H1 (cell line): ENCODE data around the gene OR10J5. TPM values are rescaled to one million over a fixed set of nuclear protein-coding genes. Genes with fewer than 3 reads are reported as not detected.

Experiments used
- CTCF ChIA-PET: fragments of 300-600 bp; sonication (Branson Sonifier 250); formaldehyde crosslinking; loops from one replicate; lab custom pipeline; 2021; ENCODE audit not compliant: partially characterized antibody; lab: Charles Lee
- POLR2A ChIA-PET: fragments of 300-600 bp; sonication (Branson Sonifier 250); formaldehyde crosslinking; loops from one replicate; lab custom pipeline; 2021; ENCODE audit warnings: inconsistent platforms; ENCODE audit not compliant: partially characterized antibody; lab: Charles Lee
- DNase-seq, 2 experiments: peaks; one replicate each; pipeline versions ENCODE4 v3.0.0 to v3.0.0-alpha.2; 2010 to 2022; ENCODE audit warnings: low spot score in 2 of 2, low read depth in 1 of 2, mixed read lengths in 1 of 2
- FAIRE-seq: peaks from 2 replicates; lab custom pipeline; 2011; peaks lifted over from hg19 to GRCh38; lab: Jason Lieb, UNC
- H2AFZ ChIP-seq: 2 replicates; pipeline ENCODE4 v1.8.1; 2012; ENCODE audit warnings: low read length, inconsistent platforms
- H2AK5ac ChIP-seq: 2 replicates; pipeline ENCODE4 v1.6.1; 2013; ENCODE audit warnings: low read depth, low read length
- H2BK120ac ChIP-seq: replicated peaks from 2 replicates; pipeline ENCODE3; 2013; ENCODE audit warnings: low read depth, low read length, inconsistent platforms
- H2BK12ac ChIP-seq: 2 replicates; pipeline ENCODE4 v1.6.1; 2013; ENCODE audit warnings: low read depth, low read length
- H2BK15ac ChIP-seq: 2 replicates; pipeline ENCODE4 v1.6.1; 2013; ENCODE audit warnings: low read length
- H2BK20ac ChIP-seq: 2 replicates; pipeline ENCODE4 v1.6.1; 2013; ENCODE audit warnings: low read length
- H2BK5ac ChIP-seq: 2 replicates; pipeline ENCODE4 v1.6.1; 2013; ENCODE audit warnings: low read depth, low read length
- H3K14ac ChIP-seq: 2 replicates; pipeline ENCODE4 v1.6.1; 2013; ENCODE audit warnings: inconsistent platforms; ENCODE audit not compliant: insufficient read length
- H3K18ac ChIP-seq: 2 replicates; pipeline ENCODE4 v1.6.1; 2013; ENCODE audit warnings: low read length; ENCODE audit errors: extremely low read depth
- H3K23ac ChIP-seq: 2 replicates; pipeline ENCODE4 v1.6.1; 2013; ENCODE audit warnings: inconsistent platforms; ENCODE audit not compliant: insufficient read length
- H3K23me2 ChIP-seq: 2 replicates; pipeline ENCODE4 v1.6.1; 2013; ENCODE audit warnings: low read depth, low read length
- H3K27ac ChIP-seq: 2 replicates; pipeline ENCODE4 v1.6.1; 2011; ENCODE audit warnings: low read depth, low read length, inconsistent platforms
- H3K27me3 ChIP-seq, 4 experiments: replicated peaks in 1 of 4; 1 replicate in 1 of 4; 2 replicates in 3 of 4; pipeline versions ENCODE4 v1.6.1 to v1.8.1; 2011 to 2013; ENCODE audit warnings: low read length in 3 of 4, mild to moderate bottlenecking in 3 of 4, inconsistent platforms in 2 of 4, mixed read lengths in 2 of 4, moderate library complexity in 1 of 4; ENCODE audit not compliant: control insufficient read depth in 3 of 4, insufficient read depth in 3 of 4; ENCODE audit errors: extremely low read depth in 1 of 4
- H3K36me3 ChIP-seq, 4 experiments: 2 replicates each; pipeline versions ENCODE4 v1.6.1 to v1.8.1; 2011 to 2013; ENCODE audit warnings: mild to moderate bottlenecking in 4 of 4, low read length in 3 of 4, moderate library complexity in 2 of 4, control low read depth in 1 of 4, inconsistent platforms in 1 of 4; ENCODE audit not compliant: insufficient read depth in 4 of 4, control insufficient read depth in 2 of 4
- H3K4ac ChIP-seq: replicated peaks from 2 replicates; pipeline ENCODE3; 2013; ENCODE audit warnings: low read length, low read depth, mixed read lengths, inconsistent platforms; ENCODE audit not compliant: insufficient read length
- H3K4me1 ChIP-seq, 4 experiments: replicated peaks in 1 of 4; 1 replicate in 1 of 4; 2 replicates in 3 of 4; pipeline versions ENCODE4 v1.6.1 to v1.8.1; 2011 to 2013; ENCODE audit warnings: low read length in 3 of 4, inconsistent platforms in 2 of 4, mixed read lengths in 1 of 4; ENCODE audit not compliant: insufficient read depth in 4 of 4, control insufficient read depth in 3 of 4
- H3K4me2 ChIP-seq, 2 experiments: 2 replicates each; pipeline versions ENCODE4 v1.6.1 to v1.8.1; 2011 to 2013; ENCODE audit warnings: low read depth in 2 of 2, low read length in 2 of 2, control low read depth in 1 of 2, inconsistent platforms in 1 of 2, mild to moderate bottlenecking in 1 of 2; ENCODE audit not compliant: insufficient read depth in 1 of 2
- H3K4me3 ChIP-seq, 4 experiments: fragments of 200-600, 300-600 bp in 1 of 4; sonication (generic), shearing (Covaris generic), sonication (Bioruptor Twin) in 1 of 4; 2 replicates each; pipeline versions ENCODE4 v1.5.1 to v1.8.1; 2011 to 2016; ENCODE audit warnings: low read length in 4 of 4, low read depth in 3 of 4, control low read depth in 2 of 4, inconsistent platforms in 2 of 4, mild to moderate bottlenecking in 2 of 4, mixed read lengths in 1 of 4, moderate library complexity in 1 of 4; ENCODE audit not compliant: insufficient read depth in 2 of 4; ENCODE audit errors: extremely low read depth in 1 of 4
- H3K56ac ChIP-seq: replicated peaks from 2 replicates; pipeline ENCODE3; 2013; ENCODE audit warnings: low read depth, mild to moderate bottlenecking, mixed read lengths, low read length, inconsistent platforms; ENCODE audit not compliant: insufficient read length
- H3K79me1 ChIP-seq: 2 replicates; pipeline ENCODE4 v1.6.1; 2013; ENCODE audit warnings: low read depth, low read length, control low read depth
- H3K79me2 ChIP-seq, 2 experiments: 2 replicates each; pipeline versions ENCODE4 v1.6.1 to v1.8.1; 2012 to 2013; ENCODE audit warnings: low read length in 2 of 2, mild to moderate bottlenecking in 2 of 2, inconsistent platforms in 1 of 2; ENCODE audit not compliant: insufficient read depth in 2 of 2, control insufficient read depth in 1 of 2
- H3K9ac ChIP-seq, 4 experiments: replicated peaks in 1 of 4; 1 replicate in 1 of 4; 2 replicates in 3 of 4; pipeline versions ENCODE4 v1.6.1 to v1.8.1; 2011 to 2013; ENCODE audit warnings: low read depth in 3 of 4, low read length in 3 of 4, control low read depth in 2 of 4, mild to moderate bottlenecking in 2 of 4, moderate library complexity in 2 of 4, inconsistent platforms in 1 of 4; ENCODE audit errors: extremely low read depth in 1 of 4
- H3K9me3 ChIP-seq, 2 experiments: 2 replicates each; pipeline versions ENCODE4 v1.6.1 to v1.8.1; 2012 to 2013; ENCODE audit warnings: mild to moderate bottlenecking in 2 of 2, moderate library complexity in 2 of 2, control low read depth in 1 of 2, inconsistent platforms in 1 of 2, low read depth in 1 of 2, low read length in 1 of 2, mixed read lengths in 1 of 2; ENCODE audit not compliant: insufficient read depth in 2 of 2
- H4K20me1 ChIP-seq, 2 experiments: replicated peaks in 1 of 2; 2 replicates each; pipeline versions ENCODE3 to v1.8.1; 2011 to 2013; ENCODE audit warnings: inconsistent platforms in 2 of 2, low read length in 2 of 2, mild to moderate bottlenecking in 1 of 2; ENCODE audit not compliant: insufficient read depth in 2 of 2, control insufficient read depth in 1 of 2
- H4K5ac ChIP-seq: 2 replicates; pipeline ENCODE4 v1.6.1; 2013; ENCODE audit warnings: low read length, low read depth, mixed read lengths, inconsistent platforms; ENCODE audit not compliant: insufficient read length
- H4K8ac ChIP-seq: 2 replicates; pipeline ENCODE4 v1.8.0; 2013; ENCODE audit warnings: mild to moderate bottlenecking, moderate library complexity, low read length, inconsistent platforms; ENCODE audit not compliant: insufficient read depth; ENCODE audit errors: extremely low read depth
- H4K91ac ChIP-seq: replicated peaks from 2 replicates; pipeline ENCODE3; 2013; ENCODE audit warnings: low read length, mixed read lengths, inconsistent platforms; ENCODE audit not compliant: insufficient read length
- CEBPB ChIP-seq: IDR thresholded peaks from 2 replicates; pipeline ENCODE4 v1.6.1; 2012; ENCODE audit warnings: low read depth, low read length
- CHD1 ChIP-seq: IDR thresholded peaks from 2 replicates; pipeline ENCODE4 v1.6.1; 2012; ENCODE audit warnings: low read depth, low read length, improper control_type of control experiment
- FOSL1 ChIP-seq: IDR thresholded peaks from 2 replicates; pipeline ENCODE4 v1.6.1; 2011; ENCODE audit warnings: mild to moderate bottlenecking, low read depth, low read length, moderate library complexity; ENCODE audit not compliant: insufficient read depth
- GABPA ChIP-seq: IDR thresholded peaks from 2 replicates; pipeline ENCODE4 v1.6.1; 2011; ENCODE audit warnings: mild to moderate bottlenecking, low read length, moderate library complexity, borderline replicate concordance; ENCODE audit not compliant: insufficient read depth
- KDM4A ChIP-seq: IDR thresholded peaks from one replicate; pipeline ENCODE4 v1.7.1; 2012; ENCODE audit warnings: low read depth, mild to moderate bottlenecking, moderate library complexity, low read length, inconsistent platforms; ENCODE audit not compliant: severe bottlenecking
- POLR2AphosphoS5 ChIP-seq: IDR thresholded peaks from 2 replicates; pipeline ENCODE4 v1.6.1; 2011; ENCODE audit warnings: low read depth, low read length
- RXRA ChIP-seq: IDR thresholded peaks from 2 replicates; pipeline ENCODE4 v1.6.1; 2011; ENCODE audit warnings: low read depth, mild to moderate bottlenecking, low read length, moderate library complexity; ENCODE audit not compliant: insufficient read depth
- SAP30 ChIP-seq: fragments of 300-600 bp; sonication (generic); IDR thresholded peaks from 2 replicates; pipeline ENCODE4 v1.7.1; 2012; ENCODE audit warnings: low read length, moderate library complexity, mild to moderate bottlenecking, inconsistent platforms; ENCODE audit not compliant: insufficient read depth, insufficient replicate concordance
- SP4 ChIP-seq: IDR thresholded peaks from 2 replicates; pipeline ENCODE4 v1.6.1; 2012; ENCODE audit warnings: low read length, inconsistent platforms
- TCF12 ChIP-seq: IDR thresholded peaks from 2 replicates; pipeline ENCODE4 v1.6.1; 2011; ENCODE audit warnings: low read depth, mild to moderate bottlenecking, low read length
- whole genome bisulfite sequencing, 2 experiments: shearing (Covaris generic) in 1 of 2; methylation state at CpG; one replicate each; pipeline versions ENCODE4 v1.1.6 to v1.1.7; 2013 to 2015; ENCODE audit warnings: low lambda C conversion rate in 2 of 2, mixed read lengths in 2 of 2, inconsistent platforms in 1 of 2, low coverage in 1 of 2, missing lambda C conversion rate in 1 of 2; ENCODE audit not compliant: insufficient replicate concordance in 2 of 2, insufficient coverage in 1 of 2, insufficient read length in 1 of 2; ENCODE audit errors: extremely low coverage in 1 of 2, missing lambda C conversion rate in 1 of 2; 5-methylcytosine and 5-hydroxymethylcytosine counted together
- polyA plus RNA-seq, 7 experiments: library from polyadenylated mRNA; depleted of rRNA in 3 of 7; stranded (reverse) in 5 of 7; unstranded in 2 of 7; fragments of >200 nt in 5 of 7; fragments of 200-250 nt in 2 of 7; gene quantifications; 1 replicate in 5 of 7; 2 replicates in 1 of 7; 4 replicates in 1 of 7; pipeline versions ENCODE4 v1.2.1 to v1.2.3, GENCODE V29; 2011 to 2013; ENCODE audit warnings: missing spikeins in 2 of 7, mixed read lengths in 2 of 7
- total RNA-seq: library from RNA; stranded (reverse); fragmentation: NEBNext Ultra II Directional; extraction: Animal tissue kit (Norgen Biotek cat#: 25700); gene quantifications from 2 replicates; pipeline ENCODE4 v1.2.1, GENCODE V29; 2021
- TF ChIP-seq, protein P1 (sequence below), 3 experiments: IDR thresholded peaks; 1 replicate in 2 of 3; 2 replicates in 1 of 3; pipeline versions ENCODE4 v1.5.1 to v1.6.1; 2011; ENCODE audit warnings: low read length in 3 of 3, mild to moderate bottlenecking in 3 of 3, inconsistent platforms in 2 of 3, low read depth in 1 of 3, moderate library complexity in 1 of 3; ENCODE audit not compliant: insufficient read depth in 1 of 3; ENCODE audit errors: control extremely low read depth in 1 of 3
- TF ChIP-seq, protein P2 (sequence below): IDR thresholded peaks from 2 replicates; pipeline ENCODE4 v1.6.1; 2012; ENCODE audit warnings: inconsistent platforms

OR10J5 gene
- total and polyA plus RNA-seq, 2 of the 8 experiments (the other 6 are each of a cell fraction or from before 2014, with no cell fraction given) = not detected

DNA sequence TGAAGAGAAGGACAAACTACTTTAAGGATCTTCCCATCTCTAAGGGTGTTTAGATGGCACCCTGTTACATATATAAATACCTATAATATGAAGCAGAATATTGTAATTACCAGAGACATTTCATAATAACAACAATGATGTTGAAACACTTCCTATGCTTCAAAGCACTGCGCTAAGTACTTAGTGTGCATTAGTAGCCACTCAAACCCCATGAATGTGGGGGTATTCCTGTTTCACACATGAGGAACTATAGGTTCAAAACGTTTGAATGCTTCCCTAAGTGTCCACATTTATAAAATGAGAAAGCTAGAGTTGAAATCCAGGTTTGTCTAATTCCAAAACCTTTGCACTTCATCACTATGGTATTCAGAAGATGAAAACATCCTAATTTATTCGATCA lies 18.5 kb upstream of the OR10J5 start:
- 39% methylated on average over 3 of the region's 3 CpGs; no CpG with 5 or more reads in 1 of the 2 experiments for WGBS, 2 experiments
- H3K27me3 ChIP-seq = no peaks in the 10 kb centered on the region
- TF ChIP-seq CEBPB (no peak), RXRA (no peak), GABPA (no peak), TCF12 (no peak), SAP30 (no peak), CHD1 (no peak), POLR2AphosphoS5 (no peak), FOSL1 (no peak), SP4 (no peak), KDM4A (no peak)
- TF ChIP-seq, protein P1, sequence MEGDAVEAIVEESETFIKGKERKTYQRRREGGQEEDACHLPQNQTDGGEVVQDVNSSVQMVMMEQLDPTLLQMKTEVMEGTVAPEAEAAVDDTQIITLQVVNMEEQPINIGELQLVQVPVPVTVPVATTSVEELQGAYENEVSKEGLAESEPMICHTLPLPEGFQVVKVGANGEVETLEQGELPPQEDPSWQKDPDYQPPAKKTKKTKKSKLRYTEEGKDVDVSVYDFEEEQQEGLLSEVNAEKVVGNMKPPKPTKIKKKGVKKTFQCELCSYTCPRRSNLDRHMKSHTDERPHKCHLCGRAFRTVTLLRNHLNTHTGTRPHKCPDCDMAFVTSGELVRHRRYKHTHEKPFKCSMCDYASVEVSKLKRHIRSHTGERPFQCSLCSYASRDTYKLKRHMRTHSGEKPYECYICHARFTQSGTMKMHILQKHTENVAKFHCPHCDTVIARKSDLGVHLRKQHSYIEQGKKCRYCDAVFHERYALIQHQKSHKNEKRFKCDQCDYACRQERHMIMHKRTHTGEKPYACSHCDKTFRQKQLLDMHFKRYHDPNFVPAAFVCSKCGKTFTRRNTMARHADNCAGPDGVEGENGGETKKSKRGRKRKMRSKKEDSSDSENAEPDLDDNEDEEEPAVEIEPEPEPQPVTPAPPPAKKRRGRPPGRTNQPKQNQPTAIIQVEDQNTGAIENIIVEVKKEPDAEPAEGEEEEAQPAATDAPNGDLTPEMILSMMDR (IDR thresholded peaks at IDR 0.05; ENCODE audit: control extremely low read depth in 1 of 3, insufficient read depth in 1 of 3, low read depth in 1 of 3, low read length in 3 of 3) = no peak
- TF ChIP-seq, protein P2, sequence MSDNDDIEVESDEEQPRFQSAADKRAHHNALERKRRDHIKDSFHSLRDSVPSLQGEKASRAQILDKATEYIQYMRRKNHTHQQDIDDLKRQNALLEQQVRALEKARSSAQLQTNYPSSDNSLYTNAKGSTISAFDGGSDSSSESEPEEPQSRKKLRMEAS = no peak

More for the DNA sequence above, 18.5 kb upstream of the OR10J5 start:
- no peaks in the 10 kb centered on the region for H3K23me2 ChIP-seq
- no peak overlapping the region for H2BK5ac ChIP-seq
- H4K20me1 ChIP-seq = no peaks in the 10 kb centered on the region
- FAIRE-seq = no peak
- no peak overlapping the region for H3K23ac ChIP-seq
- no peak overlapping the region for H4K5ac ChIP-seq
- H4K91ac ChIP-seq = no peak overlapping the region
- no peak overlapping the region for H3K18ac ChIP-seq
- H3K9ac ChIP-seq = no peak overlapping the region
- no peaks in the 10 kb centered on the region for H3K4me1 ChIP-seq
- no peak overlapping the region for H2AK5ac ChIP-seq
- no peak for DNase-seq
- H2BK12ac ChIP-seq = no peak overlapping the region
- H3K4me3 ChIP-seq = no peak overlapping the region
- no peaks in the 10 kb centered on the region for H3K79me1 ChIP-seq
- no peak overlapping the region for H2AFZ ChIP-seq
- H2BK20ac ChIP-seq = no peak overlapping the region
- H2BK15ac ChIP-seq = no peak overlapping the region
- no peak overlapping the region for H4K8ac ChIP-seq
- peaks cover 54 to 60% of the 10 kb centered on the region in 2 experiments for H3K9me3 ChIP-seq
- H3K36me3 ChIP-seq = no peaks in the 10 kb centered on the region
- no peak overlapping the region for H2BK120ac ChIP-seq
- H3K14ac ChIP-seq = no peak overlapping the region
- no peaks in the 10 kb centered on the region for H3K79me2 ChIP-seq
- H3K4me2 ChIP-seq = no peak overlapping the region
- H3K27ac ChIP-seq = no peak overlapping the region
- H3K4ac ChIP-seq = no peak overlapping the region
- ChIA-PET POLR2A (no interaction called here), CTCF (no interaction called here)
- no peak overlapping the region for H3K56ac ChIP-seq
